WTC11 (cell line): Measurements from ENCODE around the gene CTRL. TPM values are rescaled to one million over a fixed set of nuclear protein-coding genes. Genes with fewer than 3 reads are reported as not detected.

Experiments used
- ATAC-seq: fragments of 200-7000 bp; cut with Tn5 transposase; 2 replicates; pipeline ENCODE4 v1.10.0; 2021; ENCODE audit warnings: mild to moderate bottlenecking, moderate library complexity
- CTCF ChIA-PET: fragments of 300-600 bp; sonication (Branson Sonifier 250); formaldehyde crosslinking; loops from one replicate; lab custom pipeline; 2021; ENCODE audit warnings: antibody characterized with exemption; lab: Charles Lee
- POLR2A ChIA-PET: fragments of 350-600 bp; sonication (Branson Sonifier 250); formaldehyde crosslinking; loops from one replicate; lab custom pipeline; 2021; ENCODE audit warnings: antibody characterized with exemption; lab: Charles Lee
- DNase-seq: peaks from one replicate; pipeline ENCODE4 v3.0.0; 2021; ENCODE audit warnings: low spot score
- H3K27ac Mint-ChIP-seq: 2 replicates; pipeline ENCODE4 v1.8.0; 2021; ENCODE audit warnings: mixed read lengths
- H3K27me3 Mint-ChIP-seq: 2 replicates; pipeline ENCODE4 v1.8.0; 2021; ENCODE audit warnings: low read depth, mild to moderate bottlenecking, moderate library complexity, mixed read lengths
- H3K36me3 Mint-ChIP-seq: 2 replicates; pipeline ENCODE4 v1.8.0; 2021; ENCODE audit warnings: mixed read lengths
- H3K4me1 Mint-ChIP-seq: 2 replicates; pipeline ENCODE4 v1.8.0; 2022; ENCODE audit warnings: mixed read lengths
- H3K4me3 Mint-ChIP-seq: 2 replicates; pipeline ENCODE4 v1.8.0; 2021; ENCODE audit warnings: mild to moderate bottlenecking, moderate library complexity, mixed read lengths
- H3K9me3 Mint-ChIP-seq: 2 replicates; pipeline ENCODE4 v1.8.0; 2021; ENCODE audit warnings: mixed read lengths
- ESRRA ChIP-seq: sonication (generic); formaldehyde crosslinking; IDR thresholded peaks from 2 replicates; pipeline ENCODE4 v1.8.1; 2022; ENCODE audit warnings: mild to moderate bottlenecking, missing genetic modification reagents, borderline replicate concordance
- FOXK1 ChIP-seq: sonication (generic); formaldehyde crosslinking; IDR thresholded peaks from 2 replicates; pipeline ENCODE4 v1.8.0; 2022; ENCODE audit warnings: mild to moderate bottlenecking, moderate library complexity, missing genetic modification reagents
- GABPB1 ChIP-seq: sonication (generic); formaldehyde crosslinking; IDR thresholded peaks from 2 replicates; pipeline ENCODE4 v1.8.1; 2023; ENCODE audit warnings: mild to moderate bottlenecking, missing genetic modification reagents
- JAZF1 ChIP-seq: fragments of 250-450 bp; sonication (Bioruptor Pico); IDR thresholded peaks from 2 replicates; pipeline ENCODE4 v1.9.0; 2021; ENCODE audit warnings: moderate library complexity, mild to moderate bottlenecking, inconsistent platforms
- NFATC4 ChIP-seq: fragments of 250-450 bp; sonication (Bioruptor Pico); IDR thresholded peaks from 2 replicates; pipeline ENCODE4 v1.9.0; 2021; ENCODE audit warnings: mild to moderate bottlenecking
- RORB ChIP-seq: fragments of 250-450 bp; sonication (Bioruptor Pico); IDR thresholded peaks from 2 replicates; pipeline ENCODE4 v1.9.0; 2021; ENCODE audit warnings: mild to moderate bottlenecking
- ZNF317 ChIP-seq: sonication (generic); formaldehyde crosslinking; IDR thresholded peaks from 2 replicates; pipeline ENCODE4 v1.8.1; 2023; ENCODE audit warnings: low read depth, mild to moderate bottlenecking, moderate library complexity, missing genetic modification reagents, borderline replicate concordance
- ZNF396 ChIP-seq: fragments of 250-450 bp; sonication (Bioruptor Pico); IDR thresholded peaks from 2 replicates; pipeline ENCODE4 v1.8.0; 2021; ENCODE audit warnings: mild to moderate bottlenecking, moderate library complexity, borderline replicate concordance
- ZNF416 ChIP-seq: fragments of 250-450 bp; sonication (Bioruptor Pico); IDR thresholded peaks from 2 replicates; pipeline ENCODE4 v1.9.0; 2021; ENCODE audit warnings: mild to moderate bottlenecking, inconsistent platforms
- ZNF671 ChIP-seq: fragments of 250-450 bp; sonication (Bioruptor Pico); IDR thresholded peaks from 2 replicates; pipeline ENCODE4 v1.8.0; 2021; ENCODE audit warnings: mild to moderate bottlenecking
- total RNA-seq: library from RNA; stranded (reverse); gene quantifications from 3 replicates; pipeline ENCODE4 v1.2.3, GENCODE V29; 2021
- TF ChIP-seq, protein P1 (sequence below): sonication (generic); formaldehyde crosslinking; IDR thresholded peaks from 2 replicates; pipeline ENCODE4 v1.8.1; 2022; ENCODE audit warnings: low read depth, missing genetic modification reagents, borderline replicate concordance
- TF ChIP-seq, protein P2 (sequence below): fragments of 250-450 bp; sonication (Bioruptor Pico); conservative IDR thresholded peaks from 2 replicates; pipeline ENCODE4 v1.9.0; 2021; ENCODE audit warnings: mild to moderate bottlenecking
- TF ChIP-seq, protein P3 (sequence below): sonication (generic); formaldehyde crosslinking; IDR thresholded peaks from 2 replicates; pipeline ENCODE4 v1.8.0; 2022; ENCODE audit warnings: mild to moderate bottlenecking, missing genetic modification reagents
- TF ChIP-seq, protein P4 (sequence below): fragments of 250-450 bp; sonication (Bioruptor Pico); IDR thresholded peaks from 2 replicates; pipeline ENCODE4 v1.9.0; 2021; ENCODE audit warnings: moderate library complexity, mild to moderate bottlenecking, inconsistent platforms, borderline replicate concordance
- TF ChIP-seq, protein P5 (sequence below): fragments of 250-450 bp; sonication (Bioruptor Pico); IDR thresholded peaks from 2 replicates; pipeline ENCODE4 v1.8.0; 2021; ENCODE audit warnings: mild to moderate bottlenecking
- TF ChIP-seq, protein P6 (sequence below): sonication (generic); formaldehyde crosslinking; IDR thresholded peaks from 2 replicates; pipeline ENCODE4 v1.8.0; 2023; ENCODE audit warnings: mild to moderate bottlenecking, missing genetic modification reagents
- TF ChIP-seq, protein P7 (sequence below): fragments of 250-450 bp; sonication (Bioruptor Pico); IDR thresholded peaks from 2 replicates; pipeline ENCODE4 v2.1.2; 2022; ENCODE audit warnings: mild to moderate bottlenecking, moderate library complexity
- TF ChIP-seq, protein P8 (sequence below): sonication (generic); formaldehyde crosslinking; IDR thresholded peaks from 2 replicates; pipeline ENCODE4 v1.8.1; 2023; ENCODE audit warnings: mild to moderate bottlenecking, missing genetic modification reagents, moderate library complexity
- TF ChIP-seq, protein P9 (sequence below): sonication (generic); formaldehyde crosslinking; IDR thresholded peaks from 2 replicates; pipeline ENCODE4 v1.8.0; 2023; ENCODE audit warnings: missing genetic modification reagents, mild to moderate bottlenecking, borderline replicate concordance

CTRL gene
- total RNA-seq, 1 experiment from 2014 or later: 2.8 TPM

DNA sequence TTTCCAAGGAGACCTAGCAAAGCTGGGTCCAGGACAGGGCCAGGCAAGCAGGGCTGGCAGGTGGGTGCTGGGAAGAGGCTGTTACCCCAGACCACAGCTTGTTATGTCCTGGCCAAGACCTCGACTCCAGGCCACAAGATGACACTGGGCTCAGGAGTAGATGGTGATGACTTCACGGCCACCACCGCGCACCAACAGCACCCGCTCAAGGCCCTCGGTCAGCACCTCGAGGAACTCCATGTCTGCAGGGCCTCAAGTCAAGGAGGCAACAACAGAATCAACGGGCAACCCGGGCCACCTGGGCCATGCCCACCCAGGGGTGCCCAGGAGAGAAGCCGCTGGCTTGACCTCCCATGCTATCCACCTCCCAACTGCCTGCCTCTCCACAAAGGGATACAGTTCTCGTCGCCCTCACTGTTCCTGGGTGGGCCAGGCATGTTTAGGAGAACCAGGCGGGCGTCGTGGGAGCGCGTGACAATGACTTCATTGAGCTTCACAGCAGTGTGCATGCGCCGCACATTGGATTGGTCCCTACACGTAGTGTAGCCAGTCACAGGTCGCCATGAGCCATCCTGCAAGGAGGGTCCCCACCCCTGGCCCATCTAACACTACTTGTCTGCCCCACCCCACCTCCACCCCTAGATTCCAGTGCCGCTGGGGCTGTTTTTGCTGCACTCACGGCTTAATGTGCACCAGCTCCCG lies 13.2 kb upstream of the CTRL start:
- POLR2A ChIA-PET: interaction anchor here (1.3 kb wide), 1 partner anchor 9 kb away, joined by 4 read pairs; the partner anchor contains the start of gene PSMB10
- no peak for TF ChIP-seq ZNF416
- TF ChIP-seq, protein P1, sequence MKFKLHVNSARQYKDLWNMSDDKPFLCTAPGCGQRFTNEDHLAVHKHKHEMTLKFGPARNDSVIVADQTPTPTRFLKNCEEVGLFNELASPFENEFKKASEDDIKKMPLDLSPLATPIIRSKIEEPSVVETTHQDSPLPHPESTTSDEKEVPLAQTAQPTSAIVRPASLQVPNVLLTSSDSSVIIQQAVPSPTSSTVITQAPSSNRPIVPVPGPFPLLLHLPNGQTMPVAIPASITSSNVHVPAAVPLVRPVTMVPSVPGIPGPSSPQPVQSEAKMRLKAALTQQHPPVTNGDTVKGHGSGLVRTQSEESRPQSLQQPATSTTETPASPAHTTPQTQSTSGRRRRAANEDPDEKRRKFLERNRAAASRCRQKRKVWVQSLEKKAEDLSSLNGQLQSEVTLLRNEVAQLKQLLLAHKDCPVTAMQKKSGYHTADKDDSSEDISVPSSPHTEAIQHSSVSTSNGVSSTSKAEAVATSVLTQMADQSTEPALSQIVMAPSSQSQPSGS (CRISPR knock-in tag): no peak
- TF ChIP-seq, protein P2, sequence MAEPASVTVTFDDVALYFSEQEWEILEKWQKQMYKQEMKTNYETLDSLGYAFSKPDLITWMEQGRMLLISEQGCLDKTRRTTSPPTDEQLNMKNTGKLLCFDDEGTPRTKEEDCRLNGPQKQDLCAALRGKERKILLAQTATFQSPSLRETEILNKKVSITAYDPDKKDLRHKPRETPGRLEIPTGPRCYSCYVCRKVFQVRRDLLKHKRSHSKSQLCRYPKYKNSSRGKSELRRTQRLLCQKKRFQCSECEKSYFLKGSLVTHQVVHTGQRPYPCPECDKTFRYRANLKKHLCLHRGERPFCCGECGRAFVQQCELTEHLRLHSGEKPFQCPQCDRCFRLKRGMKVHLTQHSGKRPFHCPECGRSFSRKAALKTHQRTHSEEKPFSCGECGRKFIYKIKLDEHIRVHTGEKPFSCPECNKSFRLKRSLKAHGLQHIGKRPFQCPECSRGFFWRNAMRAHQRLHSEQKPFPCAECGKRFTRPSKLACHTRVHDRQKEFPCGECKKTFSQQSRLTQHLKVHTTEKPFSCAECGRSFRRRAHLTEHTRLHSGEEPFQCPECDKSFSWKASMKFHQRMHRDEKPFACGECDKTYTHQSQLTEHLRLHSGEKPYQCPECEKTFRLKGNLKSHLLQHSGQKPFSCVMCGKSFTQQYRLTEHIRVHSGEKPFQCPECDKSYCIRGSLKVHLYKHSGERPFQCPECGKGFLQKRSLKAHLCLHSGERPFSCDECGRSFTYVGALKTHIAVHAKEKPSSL (CRISPR knock-in tag): no peak
- TF ChIP-seq, protein P3, sequence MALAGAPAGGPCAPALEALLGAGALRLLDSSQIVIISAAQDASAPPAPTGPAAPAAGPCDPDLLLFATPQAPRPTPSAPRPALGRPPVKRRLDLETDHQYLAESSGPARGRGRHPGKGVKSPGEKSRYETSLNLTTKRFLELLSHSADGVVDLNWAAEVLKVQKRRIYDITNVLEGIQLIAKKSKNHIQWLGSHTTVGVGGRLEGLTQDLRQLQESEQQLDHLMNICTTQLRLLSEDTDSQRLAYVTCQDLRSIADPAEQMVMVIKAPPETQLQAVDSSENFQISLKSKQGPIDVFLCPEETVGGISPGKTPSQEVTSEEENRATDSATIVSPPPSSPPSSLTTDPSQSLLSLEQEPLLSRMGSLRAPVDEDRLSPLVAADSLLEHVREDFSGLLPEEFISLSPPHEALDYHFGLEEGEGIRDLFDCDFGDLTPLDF (CRISPR knock-in tag): no peak
- TF ChIP-seq, protein P4, sequence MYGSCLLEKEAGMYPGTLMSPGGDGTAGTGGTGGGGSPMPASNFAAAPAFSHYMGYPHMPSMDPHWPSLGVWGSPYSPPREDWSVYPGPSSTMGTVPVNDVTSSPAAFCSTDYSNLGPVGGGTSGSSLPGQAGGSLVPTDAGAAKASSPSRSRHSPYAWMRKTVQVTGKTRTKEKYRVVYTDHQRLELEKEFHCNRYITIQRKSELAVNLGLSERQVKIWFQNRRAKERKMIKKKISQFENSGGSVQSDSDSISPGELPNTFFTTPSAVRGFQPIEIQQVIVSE (CRISPR knock-in tag): no peak
- TF ChIP-seq, protein P5, sequence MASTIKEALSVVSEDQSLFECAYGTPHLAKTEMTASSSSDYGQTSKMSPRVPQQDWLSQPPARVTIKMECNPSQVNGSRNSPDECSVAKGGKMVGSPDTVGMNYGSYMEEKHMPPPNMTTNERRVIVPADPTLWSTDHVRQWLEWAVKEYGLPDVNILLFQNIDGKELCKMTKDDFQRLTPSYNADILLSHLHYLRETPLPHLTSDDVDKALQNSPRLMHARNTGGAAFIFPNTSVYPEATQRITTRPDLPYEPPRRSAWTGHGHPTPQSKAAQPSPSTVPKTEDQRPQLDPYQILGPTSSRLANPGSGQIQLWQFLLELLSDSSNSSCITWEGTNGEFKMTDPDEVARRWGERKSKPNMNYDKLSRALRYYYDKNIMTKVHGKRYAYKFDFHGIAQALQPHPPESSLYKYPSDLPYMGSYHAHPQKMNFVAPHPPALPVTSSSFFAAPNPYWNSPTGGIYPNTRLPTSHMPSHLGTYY (CRISPR knock-in tag): no peak
- TF ChIP-seq, protein P6, sequence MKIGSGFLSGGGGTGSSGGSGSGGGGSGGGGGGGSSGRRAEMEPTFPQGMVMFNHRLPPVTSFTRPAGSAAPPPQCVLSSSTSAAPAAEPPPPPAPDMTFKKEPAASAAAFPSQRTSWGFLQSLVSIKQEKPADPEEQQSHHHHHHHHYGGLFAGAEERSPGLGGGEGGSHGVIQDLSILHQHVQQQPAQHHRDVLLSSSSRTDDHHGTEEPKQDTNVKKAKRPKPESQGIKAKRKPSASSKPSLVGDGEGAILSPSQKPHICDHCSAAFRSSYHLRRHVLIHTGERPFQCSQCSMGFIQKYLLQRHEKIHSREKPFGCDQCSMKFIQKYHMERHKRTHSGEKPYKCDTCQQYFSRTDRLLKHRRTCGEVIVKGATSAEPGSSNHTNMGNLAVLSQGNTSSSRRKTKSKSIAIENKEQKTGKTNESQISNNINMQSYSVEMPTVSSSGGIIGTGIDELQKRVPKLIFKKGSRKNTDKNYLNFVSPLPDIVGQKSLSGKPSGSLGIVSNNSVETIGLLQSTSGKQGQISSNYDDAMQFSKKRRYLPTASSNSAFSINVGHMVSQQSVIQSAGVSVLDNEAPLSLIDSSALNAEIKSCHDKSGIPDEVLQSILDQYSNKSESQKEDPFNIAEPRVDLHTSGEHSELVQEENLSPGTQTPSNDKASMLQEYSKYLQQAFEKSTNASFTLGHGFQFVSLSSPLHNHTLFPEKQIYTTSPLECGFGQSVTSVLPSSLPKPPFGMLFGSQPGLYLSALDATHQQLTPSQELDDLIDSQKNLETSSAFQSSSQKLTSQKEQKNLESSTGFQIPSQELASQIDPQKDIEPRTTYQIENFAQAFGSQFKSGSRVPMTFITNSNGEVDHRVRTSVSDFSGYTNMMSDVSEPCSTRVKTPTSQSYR (CRISPR knock-in tag): no peak
- no peak for TF ChIP-seq GABPB1 (CRISPR knock-in tag)
- no peak for TF ChIP-seq ESRRA (CRISPR knock-in tag)
- no peak for TF ChIP-seq ZNF317 (CRISPR knock-in tag)
- TF ChIP-seq, protein P7, sequence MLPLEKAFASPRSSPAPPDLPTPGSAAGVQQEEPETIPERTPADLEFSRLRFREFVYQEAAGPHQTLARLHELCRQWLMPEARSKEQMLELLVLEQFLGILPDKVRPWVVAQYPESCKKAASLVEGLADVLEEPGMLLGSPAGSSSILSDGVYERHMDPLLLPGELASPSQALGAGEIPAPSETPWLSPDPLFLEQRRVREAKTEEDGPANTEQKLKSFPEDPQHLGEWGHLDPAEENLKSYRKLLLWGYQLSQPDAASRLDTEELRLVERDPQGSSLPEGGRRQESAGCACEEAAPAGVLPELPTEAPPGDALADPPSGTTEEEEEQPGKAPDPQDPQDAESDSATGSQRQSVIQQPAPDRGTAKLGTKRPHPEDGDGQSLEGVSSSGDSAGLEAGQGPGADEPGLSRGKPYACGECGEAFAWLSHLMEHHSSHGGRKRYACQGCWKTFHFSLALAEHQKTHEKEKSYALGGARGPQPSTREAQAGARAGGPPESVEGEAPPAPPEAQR: no peak
- TF ChIP-seq NFATC4: no peak
- TF ChIP-seq, protein P8, sequence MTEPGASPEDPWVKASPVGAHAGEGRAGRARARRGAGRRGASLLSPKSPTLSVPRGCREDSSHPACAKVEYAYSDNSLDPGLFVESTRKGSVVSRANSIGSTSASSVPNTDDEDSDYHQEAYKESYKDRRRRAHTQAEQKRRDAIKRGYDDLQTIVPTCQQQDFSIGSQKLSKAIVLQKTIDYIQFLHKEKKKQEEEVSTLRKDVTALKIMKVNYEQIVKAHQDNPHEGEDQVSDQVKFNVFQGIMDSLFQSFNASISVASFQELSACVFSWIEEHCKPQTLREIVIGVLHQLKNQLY (CRISPR knock-in tag): no peak
- TF ChIP-seq, protein P9, sequence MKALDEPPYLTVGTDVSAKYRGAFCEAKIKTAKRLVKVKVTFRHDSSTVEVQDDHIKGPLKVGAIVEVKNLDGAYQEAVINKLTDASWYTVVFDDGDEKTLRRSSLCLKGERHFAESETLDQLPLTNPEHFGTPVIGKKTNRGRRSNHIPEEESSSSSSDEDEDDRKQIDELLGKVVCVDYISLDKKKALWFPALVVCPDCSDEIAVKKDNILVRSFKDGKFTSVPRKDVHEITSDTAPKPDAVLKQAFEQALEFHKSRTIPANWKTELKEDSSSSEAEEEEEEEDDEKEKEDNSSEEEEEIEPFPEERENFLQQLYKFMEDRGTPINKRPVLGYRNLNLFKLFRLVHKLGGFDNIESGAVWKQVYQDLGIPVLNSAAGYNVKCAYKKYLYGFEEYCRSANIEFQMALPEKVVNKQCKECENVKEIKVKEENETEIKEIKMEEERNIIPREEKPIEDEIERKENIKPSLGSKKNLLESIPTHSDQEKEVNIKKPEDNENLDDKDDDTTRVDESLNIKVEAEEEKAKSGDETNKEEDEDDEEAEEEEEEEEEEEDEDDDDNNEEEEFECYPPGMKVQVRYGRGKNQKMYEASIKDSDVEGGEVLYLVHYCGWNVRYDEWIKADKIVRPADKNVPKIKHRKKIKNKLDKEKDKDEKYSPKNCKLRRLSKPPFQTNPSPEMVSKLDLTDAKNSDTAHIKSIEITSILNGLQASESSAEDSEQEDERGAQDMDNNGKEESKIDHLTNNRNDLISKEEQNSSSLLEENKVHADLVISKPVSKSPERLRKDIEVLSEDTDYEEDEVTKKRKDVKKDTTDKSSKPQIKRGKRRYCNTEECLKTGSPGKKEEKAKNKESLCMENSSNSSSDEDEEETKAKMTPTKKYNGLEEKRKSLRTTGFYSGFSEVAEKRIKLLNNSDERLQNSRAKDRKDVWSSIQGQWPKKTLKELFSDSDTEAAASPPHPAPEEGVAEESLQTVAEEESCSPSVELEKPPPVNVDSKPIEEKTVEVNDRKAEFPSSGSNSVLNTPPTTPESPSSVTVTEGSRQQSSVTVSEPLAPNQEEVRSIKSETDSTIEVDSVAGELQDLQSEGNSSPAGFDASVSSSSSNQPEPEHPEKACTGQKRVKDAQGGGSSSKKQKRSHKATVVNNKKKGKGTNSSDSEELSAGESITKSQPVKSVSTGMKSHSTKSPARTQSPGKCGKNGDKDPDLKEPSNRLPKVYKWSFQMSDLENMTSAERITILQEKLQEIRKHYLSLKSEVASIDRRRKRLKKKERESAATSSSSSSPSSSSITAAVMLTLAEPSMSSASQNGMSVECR (CRISPR knock-in tag): no peak
- TF ChIP-seq ZNF396 (CRISPR knock-in tag): no peak
- no peak for TF ChIP-seq RORB (CRISPR knock-in tag)
- no peak for TF ChIP-seq JAZF1 (CRISPR knock-in tag)
- TF ChIP-seq ZNF671 (CRISPR knock-in tag): no peak
- no peak for TF ChIP-seq FOXK1
- Mint-ChIP-seq H3K4me3 (no peak overlapping the region), H3K27ac (no peak overlapping the region), H3K9me3 (no peaks in the 10 kb centered on the region), H3K27me3 (no peaks in the 10 kb centered on the region), H3K36me3 (peaks cover 20% of the 10 kb centered on the region), H3K4me1 (0 out of 2 replicates have a peak, but pooled peaks cover 4% of the 10 kb centered on the region)
- CTCF ChIA-PET: interaction anchor here (1.2 to 2.8 kb wide), 6 partner anchors 10 to 284 kb away, joined by 3 to 26 read pairs (median 4); partner anchors contain the start of genes ACD and PARD6A
- DNase-seq (no peak), ATAC-seq (no peak)
